IgD-negative memory B cell (primary cell): ENCODE data around the gene CHMP6. TPM values are rescaled to one million over a fixed set of nuclear protein-coding genes. Genes with fewer than 3 reads are reported as not detected.

ENCODE experiments used
- H3K27ac Mint-ChIP-seq, 3 donors: one replicate each; pipeline ENCODE4 v1.8.0; 2020 to 2022; ENCODE audit warnings: mild to moderate bottlenecking in 3 of 3, mixed read lengths in 3 of 3, moderate library complexity in 1 of 3
- H3K27me3 Mint-ChIP-seq: one replicate; pipeline ENCODE4 v1.8.0; 2021; ENCODE audit warnings: mixed read lengths
- H3K36me3 Mint-ChIP-seq: one replicate; pipeline ENCODE4 v1.8.0; 2020; ENCODE audit warnings: mild to moderate bottlenecking, mixed read lengths
- H3K4me1 Mint-ChIP-seq, 3 donors: one replicate each; pipeline ENCODE4 v1.8.0; 2020 to 2022; ENCODE audit warnings: mixed read lengths in 3 of 3, mild to moderate bottlenecking in 1 of 3
- H3K4me3 Mint-ChIP-seq, 4 donors: one replicate each; pipeline ENCODE4 v1.8.0; 2020 to 2022; ENCODE audit warnings: mild to moderate bottlenecking in 4 of 4, mixed read lengths in 4 of 4, moderate library complexity in 3 of 4
- H3K9me3 Mint-ChIP-seq, 3 donors: one replicate each; pipeline ENCODE4 v1.8.0; 2020 to 2021; ENCODE audit warnings: mixed read lengths in 3 of 3, mild to moderate bottlenecking in 1 of 3
- polyA plus RNA-seq: library from polyadenylated mRNA; unstranded; fragments of 300-500 nt; fragmentation: Illumina TruSeq; gene quantifications from one replicate; pipeline ENCODE4 v1.2.3, GENCODE V29; 2021

The CHMP6 gene
- polyA plus RNA-seq, 1 donor from 2014 or later, result 30.2 TPM

GRCh38 chr17:81000631-81001357 lies 9.2 kb downstream of the CHMP6 start:
- H3K27me3 Mint-ChIP-seq, result peaks cover 16% of the 10 kb centered on the region
- H3K4me3 Mint-ChIP-seq, result no peak overlapping the region
- H3K9me3 Mint-ChIP-seq, result no peaks in the 10 kb centered on the region
- H3K4me1 Mint-ChIP-seq, result peaks cover 0 to 10% (median 7%) of the 10 kb centered on the region in 3 donors
- no peak overlapping the region for H3K27ac Mint-ChIP-seq
- peaks cover 4% of the 10 kb centered on the region for H3K36me3 Mint-ChIP-seq

GRCh38 chr17:81002013-81002384 lies 10.4 kb downstream of the CHMP6 start:
- Mint-ChIP-seq H3K4me3 (no peak overlapping the region), H3K9me3 (no peaks in the 10 kb centered on the region), H3K36me3 (peaks cover 1% of the 10 kb centered on the region), H3K27me3 (peaks cover 19% of the 10 kb centered on the region), H3K27ac (peak overlapping the region in 1 of 3 donors; percentile 37), H3K4me1 (peaks cover 0 to 10% (median 10%) of the 10 kb centered on the region in 3 donors)

GRCh38 chr17:81002409-81003361 lies 11.0 kb downstream of the CHMP6 start:
- Mint-ChIP-seq H3K36me3 (peaks cover 1% of the 10 kb centered on the region), H3K27me3 (peaks cover 19% of the 10 kb centered on the region), H3K27ac (peak overlapping the region in 1 of 3 donors; percentile 37), H3K4me1 (peaks cover 0 to 10% (median 10%) of the 10 kb centered on the region in 3 donors), H3K9me3 (no peaks in the 10 kb centered on the region), H3K4me3 (peak overlapping the region in 1 of 4 donors; percentile 34)

GRCh38 chr17:81003711-81004475 lies 12.3 kb downstream of the CHMP6 start:
- H3K36me3 Mint-ChIP-seq, result peaks cover 1% of the 10 kb centered on the region
- H3K27me3 Mint-ChIP-seq, result peaks cover 19% of the 10 kb centered on the region
- peaks cover 0 to 10% (median 10%) of the 10 kb centered on the region in 3 donors for H3K4me1 Mint-ChIP-seq
- H3K9me3 Mint-ChIP-seq, result no peaks in the 10 kb centered on the region
- no peak overlapping the region for H3K27ac Mint-ChIP-seq
- no peak overlapping the region for H3K4me3 Mint-ChIP-seq

- Mint-ChIP-seq H3K4me1 (peaks cover 0 to 10% (median 10%) of the 10 kb centered on the region in 3 donors), H3K9me3 (peaks cover 2 to 7% (median 2%) of the 10 kb centered on the region in 3 donors), H3K4me3 (no peak overlapping the region), H3K36me3 (peaks cover 3% of the 10 kb centered on the region), H3K27me3 (peaks cover 19% of the 10 kb centered on the region), H3K27ac (no peak overlapping the region)
Measured at GRCh38 chr17:81006891-81007290, 15.2 kb downstream of the CHMP6 start.

- peaks cover 19% of the 10 kb centered on the region for H3K27me3 Mint-ChIP-seq
- H3K9me3 Mint-ChIP-seq, result peaks cover 2 to 7% (median 4%) of the 10 kb centered on the region in 3 donors
- H3K36me3 Mint-ChIP-seq, result peaks cover 3% of the 10 kb centered on the region
- no peak overlapping the region for H3K4me3 Mint-ChIP-seq
- H3K27ac Mint-ChIP-seq, result no peak overlapping the region
- H3K4me1 Mint-ChIP-seq, result peaks cover 0 to 10% (median 10%) of the 10 kb centered on the region in 3 donors
Measured at GRCh38 chr17:81008140-81008539, 16.5 kb downstream of the CHMP6 start.

- peaks cover 0 to 11% (median 7%) of the 10 kb centered on the region in 3 donors for H3K4me1 Mint-ChIP-seq
- H3K27me3 Mint-ChIP-seq, result peaks cover 14% of the 10 kb centered on the region
- H3K36me3 Mint-ChIP-seq, result peaks cover 4% of the 10 kb centered on the region
- no peak overlapping the region for H3K27ac Mint-ChIP-seq
- peaks cover 2 to 7% (median 4%) of the 10 kb centered on the region in 3 donors for H3K9me3 Mint-ChIP-seq
- H3K4me3 Mint-ChIP-seq, result no peak overlapping the region
Measured at GRCh38 chr17:81009136-81009535, 17.5 kb downstream of the CHMP6 start.

GRCh38 chr17:81010935-81011334 lies 19.3 kb downstream of the CHMP6 start:
- Mint-ChIP-seq H3K4me3 (no peak overlapping the region), H3K27ac (no peak overlapping the region), H3K9me3 (peaks cover 2 to 7% (median 4%) of the 10 kb centered on the region in 3 donors), H3K36me3 (peaks cover 3% of the 10 kb centered on the region), H3K27me3 (peaks cover 6% of the 10 kb centered on the region), H3K4me1 (peaks cover 0 to 7% (median 2%) of the 10 kb centered on the region in 3 donors)

GRCh38 chr17:81011951-81012350 lies 20.3 kb downstream of the CHMP6 start:
- Mint-ChIP-seq H3K9me3 (peaks cover 2 to 12% (median 8%) of the 10 kb centered on the region in 3 donors), H3K36me3 (peaks cover 4% of the 10 kb centered on the region), H3K4me1 (peaks cover 0 to 9% (median 0%) of the 10 kb centered on the region in 3 donors), H3K27ac (no peak overlapping the region), H3K4me3 (no peak overlapping the region), H3K27me3 (peaks cover 3% of the 10 kb centered on the region)

GRCh38 chr17:81012574-81013447 lies 21.2 kb downstream of the CHMP6 start:
- peaks cover 2 to 12% (median 2%) of the 10 kb centered on the region in 3 donors for H3K4me1 Mint-ChIP-seq
- H3K27me3 Mint-ChIP-seq, result peaks cover 3% of the 10 kb centered on the region
- H3K9me3 Mint-ChIP-seq, result peaks cover 2 to 12% (median 10%) of the 10 kb centered on the region in 3 donors
- no peak overlapping the region for H3K4me3 Mint-ChIP-seq
- H3K36me3 Mint-ChIP-seq, result peaks cover 4% of the 10 kb centered on the region
- no peak overlapping the region for H3K27ac Mint-ChIP-seq

GRCh38 chr17:81013642-81014041 lies 22.0 kb downstream of the CHMP6 start:
- H3K36me3 Mint-ChIP-seq, result peaks cover 6% of the 10 kb centered on the region
- H3K27ac Mint-ChIP-seq, result no peak overlapping the region
- no peak overlapping the region for H3K4me3 Mint-ChIP-seq
- H3K27me3 Mint-ChIP-seq, result peaks cover 3% of the 10 kb centered on the region
- H3K4me1 Mint-ChIP-seq, result peaks cover 10 to 19% (median 10%) of the 10 kb centered on the region in 3 donors
- H3K9me3 Mint-ChIP-seq, result peaks cover 2 to 12% (median 10%) of the 10 kb centered on the region in 3 donors

- Mint-ChIP-seq H3K27ac (no peak overlapping the region), H3K4me1 (peaks cover 11 to 20% (median 12%) of the 10 kb centered on the region in 3 donors), H3K36me3 (peaks cover 6% of the 10 kb centered on the region), H3K27me3 (peaks cover 3% of the 10 kb centered on the region), H3K4me3 (no peak overlapping the region), H3K9me3 (peaks cover 2 to 12% (median 10%) of the 10 kb centered on the region in 3 donors)
Measured at GRCh38 chr17:81015136-81015535, 23.5 kb downstream of the CHMP6 start.

- peaks cover 5% of the 10 kb centered on the region for H3K36me3 Mint-ChIP-seq
- H3K4me3 Mint-ChIP-seq, result peak overlapping the region in 3 of 4 donors; percentile 4 to 39 (median 12)
- H3K27ac Mint-ChIP-seq, result no peak overlapping the region
- peaks cover 0 to 10% (median 5%) of the 10 kb centered on the region in 3 donors for H3K9me3 Mint-ChIP-seq
- peaks cover 1% of the 10 kb centered on the region for H3K27me3 Mint-ChIP-seq
- H3K4me1 Mint-ChIP-seq, result peaks cover 11 to 20% (median 12%) of the 10 kb centered on the region in 3 donors
Measured at GRCh38 chr17:81016575-81016974, 24.9 kb downstream of the CHMP6 start.
